ENCODE data around the gene SNRPD1.

DNA sequence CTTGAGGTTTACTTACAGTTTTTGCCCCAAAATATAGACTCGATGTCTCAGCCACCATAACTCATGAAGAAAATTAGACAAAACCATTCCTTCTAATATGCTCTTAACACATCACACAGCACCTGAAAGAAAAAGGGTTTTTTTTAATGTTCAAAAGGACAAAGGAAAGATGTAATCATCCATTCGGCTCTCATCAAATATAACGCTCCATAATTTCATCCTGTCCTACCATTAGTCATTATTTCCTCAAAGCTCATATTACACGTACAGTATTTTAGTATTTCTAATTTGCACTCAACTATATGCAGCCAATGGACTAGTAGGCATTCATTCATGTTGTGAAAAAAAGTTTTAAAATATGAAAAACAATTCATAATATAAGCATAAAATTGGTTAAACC is 36.5 kb upstream of the SNRPD1 start:
- TF ChIP-seq GATA3 (IDR thresholded peaks at IDR 0.05; ENCODE audit: low read depth, low read length) (no peak), GATA2 (IDR thresholded peaks at IDR 0.05; ENCODE audit: low read depth, low read length) (no peak)
